Activated naive CD4-positive, alpha-beta T cell treated with anti-CD3 and anti-CD28 coated beads, Interleukin-2, amount 50 U/mL, for 16 hours (primary cell): ENCODE data around the gene MYO7B.
"Not testable (repeated sequence)": the region's sequence is repeated elsewhere in the genome, so short reads cannot be mapped to it uniquely, and the experiment has no call there.

ENCODE experiments used
- DNase-seq: peaks from one replicate; pipeline ENCODE4 v3.0.0-alpha.2; 2020

The MYO7B gene

DNA sequence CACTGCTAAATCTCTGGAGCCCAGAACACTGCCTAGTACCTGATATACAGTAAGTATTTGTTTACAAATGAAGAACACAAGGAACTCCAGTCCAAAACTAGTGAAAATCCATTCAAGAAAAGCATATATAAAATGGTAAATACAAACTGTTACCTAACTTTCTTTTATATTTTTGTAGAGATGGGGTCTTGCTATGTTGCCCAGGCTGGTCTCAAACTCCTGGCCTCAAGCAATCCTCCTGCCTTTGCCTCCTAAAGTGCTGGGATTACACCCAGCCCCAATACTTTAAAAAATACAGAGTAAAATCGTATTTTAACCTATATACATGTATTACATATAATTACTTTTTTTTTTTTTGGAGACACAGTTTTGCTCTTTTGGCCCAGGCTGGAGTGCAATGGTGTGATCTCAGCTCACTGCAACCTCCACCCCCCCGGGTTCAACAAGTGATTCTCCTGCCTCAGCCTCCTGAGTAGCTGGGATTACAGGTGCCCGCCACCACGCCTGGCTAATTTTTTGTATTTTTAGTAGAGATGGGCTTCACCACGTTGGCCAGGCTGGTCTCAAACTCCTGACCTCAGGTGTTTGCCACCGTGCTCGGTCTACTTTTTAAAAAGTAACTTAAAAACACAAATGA lies 11.2 kb upstream of the MYO7B start:
- not testable (repeated sequence) for DNase-seq

DNA sequence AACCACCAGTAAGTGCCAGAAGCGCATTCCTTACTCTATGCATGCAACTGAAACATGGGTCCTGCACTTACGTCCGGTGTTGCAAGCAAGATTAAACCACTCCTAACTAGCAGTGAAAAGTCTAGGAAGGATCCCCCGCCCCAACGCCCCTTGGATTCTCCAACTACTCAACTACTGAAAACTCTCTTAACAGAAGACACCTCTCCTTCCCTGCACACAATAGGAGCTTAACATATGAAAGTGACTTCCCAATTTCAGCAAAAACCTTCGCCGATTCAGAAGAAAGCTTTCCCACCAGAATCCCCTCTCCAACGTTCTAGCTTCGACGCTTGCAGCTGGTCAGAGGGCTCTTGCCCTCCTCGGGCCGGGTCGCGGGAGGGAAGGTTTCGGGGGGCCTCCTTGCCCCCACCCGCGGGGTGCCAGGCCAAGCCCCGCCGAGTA lies 9.8 kb upstream of the MYO7B start:
- no peak for DNase-seq

DNA sequence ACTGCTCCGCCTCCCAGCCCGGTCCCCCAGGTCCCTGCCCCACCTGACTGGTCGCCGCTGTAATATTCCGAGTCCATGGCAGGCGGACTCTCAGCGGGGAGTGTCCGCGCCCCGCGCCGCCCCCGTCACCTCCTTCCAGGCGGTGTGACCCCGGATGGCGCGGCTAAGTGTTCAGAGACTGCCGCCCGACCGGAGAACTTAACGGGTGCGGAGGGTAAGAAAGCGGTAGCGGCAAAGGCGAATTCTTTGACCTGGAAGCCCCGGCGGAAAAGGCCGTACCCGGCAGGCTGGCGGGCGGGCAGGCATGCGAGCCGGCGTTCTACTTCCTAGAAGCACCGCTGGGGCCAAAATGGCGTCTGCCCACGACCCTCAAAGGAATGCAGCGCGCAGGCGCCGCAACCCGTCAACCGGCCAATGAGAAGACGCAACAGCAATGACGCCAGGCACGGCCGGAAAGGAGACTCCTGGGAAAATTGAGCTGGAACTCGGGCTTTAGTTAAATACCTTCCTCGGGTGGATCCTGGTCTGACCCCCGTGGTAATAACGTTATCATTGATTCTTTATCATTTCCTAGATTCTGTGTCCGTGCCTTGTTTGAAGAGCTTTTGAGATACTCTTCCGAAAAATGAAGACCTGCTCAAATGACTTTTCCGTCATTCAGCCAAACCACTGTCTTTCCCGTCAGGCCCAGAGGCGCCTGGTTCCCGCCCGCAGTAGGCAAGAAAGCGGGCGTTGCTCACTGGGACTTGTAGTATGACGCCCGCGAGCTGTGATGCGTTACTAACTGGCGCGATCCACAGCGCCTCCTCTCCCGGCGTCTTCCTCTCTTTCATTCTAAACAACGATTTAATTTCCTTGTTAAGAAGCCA lies 9.1 kb upstream of the MYO7B start, which contains the start of gene IWS1:
Gene IWS1 (minus strand): TSS at position 358 of the 869 bp plus-strand sequence. CDS start 281 bp downstream, at position 77.
- DNase-seq = peak; percentile 92

DNA sequence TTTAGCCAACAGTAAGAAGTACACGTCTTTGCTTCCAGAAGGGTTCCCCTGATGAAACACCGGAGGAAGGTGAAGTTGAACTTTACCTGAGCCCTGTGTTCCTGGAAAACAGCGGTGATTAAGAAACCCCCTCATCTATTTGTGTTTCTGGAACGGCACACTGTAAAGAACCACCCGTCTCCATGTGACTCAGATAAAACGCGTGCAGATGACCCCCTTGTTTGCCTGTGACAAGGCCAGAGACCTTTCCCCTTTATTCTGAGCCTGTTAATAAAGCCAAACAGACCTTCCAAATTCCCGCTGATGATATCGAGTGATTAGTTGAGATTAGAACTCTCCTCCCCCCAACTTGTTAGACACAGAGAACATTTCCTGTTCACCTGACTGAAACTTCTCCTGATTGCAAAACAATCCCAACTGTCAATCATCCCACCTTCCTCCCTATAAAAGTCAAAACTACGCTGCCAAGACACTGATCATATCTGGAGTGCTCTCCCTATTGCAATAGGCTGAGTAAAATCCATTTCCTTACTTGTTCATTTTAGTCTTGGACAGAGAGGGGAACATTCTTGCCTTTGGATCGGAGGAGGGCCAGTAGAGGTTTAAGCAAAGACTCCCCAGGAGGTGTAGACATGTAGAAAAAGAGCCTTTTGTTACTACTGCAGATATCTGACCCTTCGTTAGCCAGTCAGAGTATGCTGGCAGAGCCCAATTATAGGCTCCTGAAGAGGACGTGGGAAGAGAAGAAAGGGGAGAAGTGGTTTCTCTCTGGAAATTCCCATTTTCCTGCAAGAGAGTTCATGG lies 8.3 kb upstream of the MYO7B start:
- DNase-seq = no peak

DNA sequence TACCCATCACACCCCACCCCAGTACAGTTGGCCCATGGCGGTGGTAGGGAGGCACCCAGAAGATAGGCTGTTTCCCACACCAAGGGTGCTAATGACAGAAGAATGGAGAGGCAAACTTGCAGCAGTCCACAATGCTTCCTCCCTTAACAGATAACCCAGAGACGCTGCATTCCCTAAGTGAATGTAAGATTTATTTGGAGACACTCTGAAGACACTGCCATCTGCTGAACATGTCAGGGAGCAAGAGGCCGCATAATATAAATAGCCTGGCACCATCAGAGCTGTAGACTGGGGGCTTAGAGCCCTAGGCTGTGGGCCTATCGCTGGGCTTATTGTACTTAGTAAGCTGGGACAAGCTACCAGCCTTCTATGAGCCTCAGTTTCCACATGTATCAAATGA lies 7.0 kb upstream of the MYO7B start:
- no peak for DNase-seq

DNA sequence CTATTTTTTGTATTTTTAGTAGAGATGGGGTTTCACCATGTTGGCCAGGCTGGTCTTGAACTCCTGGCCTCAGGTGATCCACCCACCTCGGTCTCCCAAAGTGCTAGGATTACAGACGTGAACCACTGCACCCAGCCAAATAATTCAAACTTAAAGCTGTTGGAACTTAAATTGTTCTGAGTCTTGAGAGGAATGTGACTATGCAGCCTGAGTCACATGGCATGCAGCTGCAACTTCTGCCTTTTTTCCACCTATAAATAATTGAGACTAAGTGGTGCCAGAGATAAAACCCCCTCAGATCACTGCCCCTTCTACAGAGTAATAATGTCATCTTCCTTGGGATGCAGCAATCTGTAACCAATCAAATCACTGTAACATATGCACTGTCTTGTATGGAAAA lies 6.1 kb upstream of the MYO7B start:
- not testable (repeated sequence) for DNase-seq

DNA sequence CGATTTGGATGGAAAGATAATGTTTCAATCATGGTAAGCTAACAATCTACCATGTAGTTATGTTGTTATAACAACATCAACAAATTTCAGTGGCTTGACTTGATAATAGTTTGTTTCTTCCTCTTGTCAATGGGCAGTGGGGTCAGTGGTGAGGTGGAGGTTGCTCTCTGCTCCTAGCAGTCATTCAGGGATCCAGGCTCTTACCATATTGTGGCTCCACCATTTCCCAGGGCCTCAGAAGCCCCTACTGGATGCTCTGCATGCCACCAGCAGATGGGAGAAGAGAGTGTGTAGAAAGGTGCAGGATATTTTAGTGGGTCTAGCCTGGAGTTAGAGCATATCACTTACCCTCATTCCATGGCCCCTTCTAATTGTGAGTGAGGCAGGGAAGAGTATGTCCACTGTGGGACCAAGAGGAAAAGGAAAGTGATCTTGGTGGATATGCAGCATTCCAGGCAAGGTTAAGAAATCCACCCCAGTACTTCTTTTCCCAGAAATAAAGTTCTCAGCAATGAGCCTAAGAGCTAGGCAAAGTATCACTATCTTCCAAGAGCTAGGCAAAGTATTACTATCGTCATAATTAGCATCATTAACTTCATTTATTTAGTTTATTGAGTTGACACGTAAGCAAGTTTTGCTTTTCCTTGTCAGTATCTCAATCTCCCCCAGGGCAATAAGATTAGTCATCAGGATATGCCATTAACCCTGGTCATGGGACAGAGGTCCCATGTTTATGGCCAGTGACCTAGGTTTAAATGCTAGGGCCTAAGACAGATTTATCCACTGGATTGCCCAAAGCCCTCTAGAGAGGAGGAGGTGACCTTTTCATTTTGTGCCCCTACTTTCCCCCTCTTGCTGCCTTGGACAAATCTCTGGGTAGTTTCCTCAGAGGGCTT lies 5.0 kb upstream of the MYO7B start:
- no peak for DNase-seq

DNA sequence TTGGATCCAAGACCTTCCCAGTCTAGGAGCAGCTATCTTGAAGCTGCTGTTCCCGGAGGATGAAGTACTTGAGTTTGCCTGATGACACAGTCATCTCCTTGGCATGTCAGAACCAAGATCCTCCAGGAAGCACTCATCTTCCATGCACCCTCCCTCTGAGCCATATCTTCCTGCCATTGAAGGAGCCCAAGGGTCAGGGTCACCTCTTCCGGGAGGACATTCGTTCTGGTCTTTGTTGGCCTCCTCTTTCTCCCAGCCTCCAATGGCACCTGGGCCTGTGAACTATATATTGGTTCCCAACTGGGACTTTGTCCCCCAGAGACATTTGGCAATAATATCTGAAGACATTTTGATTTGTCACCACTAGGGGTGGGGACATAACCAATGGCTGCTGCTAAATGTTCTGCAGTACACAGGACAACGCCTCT lies 4.2 kb upstream of the MYO7B start:
- DNase-seq = no peak

DNA sequence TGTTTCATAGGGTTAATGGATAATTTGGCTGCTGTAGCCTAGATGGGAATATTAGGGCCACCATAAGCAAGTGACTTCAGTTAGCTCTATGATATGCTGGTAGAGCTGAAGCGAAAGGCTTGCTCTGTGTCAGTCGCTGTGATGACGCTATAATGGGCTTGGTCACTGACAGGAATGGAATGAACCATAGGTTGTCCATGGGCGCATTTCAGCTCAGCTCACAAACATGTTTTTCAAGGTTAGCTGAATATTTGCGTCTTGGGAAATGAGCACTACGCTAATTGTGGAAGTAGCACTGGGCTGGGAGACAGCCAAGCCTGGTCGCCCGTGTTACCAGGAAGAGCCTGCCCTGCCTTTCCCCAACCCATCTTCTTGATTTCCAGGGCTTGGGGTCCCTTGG lies 3.2 kb upstream of the MYO7B start:
- DNase-seq = no peak

DNA sequence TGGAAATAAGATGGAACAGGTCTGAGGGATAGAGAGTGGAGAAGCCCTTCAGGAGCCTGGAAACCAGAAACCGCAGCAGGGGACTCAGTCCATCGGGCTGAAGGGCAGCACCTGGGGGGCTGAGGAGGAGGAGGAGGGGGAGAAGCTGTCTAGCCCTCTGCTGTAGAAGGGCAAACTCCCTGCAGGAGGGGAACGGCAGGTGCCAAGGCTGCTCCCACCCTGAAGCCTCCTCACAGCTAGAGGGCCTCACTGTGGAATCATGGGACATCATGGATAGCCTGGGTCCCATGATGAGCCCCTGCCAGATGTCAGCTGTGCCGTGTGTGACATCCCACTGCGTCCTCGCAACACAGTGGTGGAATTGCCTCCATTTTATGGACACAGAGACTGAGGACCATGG lies 435 bp downstream of the MYO7B start:
- DNase-seq = no peak

DNA sequence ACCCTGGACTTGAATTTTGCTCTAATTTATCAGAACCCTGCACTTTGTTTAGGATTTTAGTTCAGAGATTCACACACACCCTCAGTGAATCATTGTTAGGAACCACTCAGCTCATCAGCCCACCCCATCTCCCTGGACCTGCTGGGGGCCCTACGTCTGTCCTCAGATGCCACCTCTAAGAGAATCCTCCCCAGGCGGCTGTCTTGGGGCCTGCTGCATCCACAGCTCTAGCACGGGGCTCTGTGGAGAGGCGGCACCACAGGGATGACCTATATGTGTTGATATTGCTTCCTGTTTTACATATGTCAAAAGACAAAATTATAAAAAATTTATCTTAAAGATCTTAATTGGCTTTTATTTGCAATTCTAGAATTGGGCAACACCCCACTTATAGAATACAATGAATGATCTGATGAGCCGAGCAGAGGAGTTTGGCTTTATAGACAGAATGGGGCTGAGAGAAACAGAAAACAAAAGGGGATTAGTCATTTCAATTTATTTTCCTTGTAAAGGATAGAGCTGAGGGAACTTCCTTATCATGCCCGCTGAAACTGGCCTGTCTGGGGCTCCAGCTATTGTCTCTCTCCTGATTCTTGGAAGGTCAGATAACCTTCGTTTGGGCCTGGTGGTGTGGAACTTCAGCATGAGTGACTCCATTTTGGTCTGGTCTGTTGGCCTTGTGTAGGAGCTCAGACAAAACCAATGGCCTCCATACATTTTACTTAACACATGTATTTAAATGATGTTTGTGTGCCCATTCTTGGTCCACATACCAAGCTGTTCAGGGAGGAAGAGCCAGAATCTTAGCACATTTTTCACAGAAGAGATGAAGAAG lies 1.4 kb downstream of the MYO7B start:
- no peak for DNase-seq

DNA sequence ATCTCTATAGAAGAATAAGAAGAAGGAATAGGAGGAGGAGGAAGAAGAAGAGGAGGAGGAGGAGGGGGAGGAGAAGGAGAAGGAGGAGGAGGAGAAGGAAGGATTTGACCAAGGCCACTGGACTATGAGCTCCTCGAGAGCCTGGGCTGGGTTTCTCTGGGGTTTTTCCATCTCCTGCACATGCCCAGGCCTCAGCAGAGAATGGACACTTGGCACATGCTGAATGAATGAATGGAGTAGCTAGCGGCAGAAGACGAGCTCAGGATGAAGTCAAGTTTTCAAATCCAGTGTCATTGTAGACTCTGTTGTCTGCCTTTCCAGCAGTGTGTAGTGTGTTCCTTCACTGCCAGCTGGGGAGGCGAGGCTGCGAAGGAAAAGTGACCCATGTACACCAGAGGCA lies 2.2 kb downstream of the MYO7B start:
- DNase-seq = no peak

DNA sequence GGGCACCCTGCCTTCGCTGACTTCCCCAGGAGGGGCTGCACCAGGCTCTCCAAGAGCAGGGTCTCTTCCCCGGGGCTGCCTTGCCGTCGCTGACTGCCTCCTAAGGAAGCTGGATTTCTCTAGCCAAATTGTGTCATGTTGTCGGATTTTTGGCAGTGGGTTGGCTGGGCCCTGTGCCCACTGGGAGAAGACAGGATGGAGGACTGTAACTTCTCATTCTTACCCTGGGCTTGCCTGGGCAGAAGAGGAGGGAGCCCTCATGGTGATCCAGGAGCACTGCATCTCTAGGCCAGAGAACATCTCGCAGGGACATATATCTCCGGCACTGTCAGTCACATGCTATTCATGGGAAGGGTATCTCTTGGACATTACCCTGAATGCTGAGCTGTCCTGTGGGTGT lies 6.3 kb downstream of the MYO7B start:
- DNase-seq = no peak

DNA sequence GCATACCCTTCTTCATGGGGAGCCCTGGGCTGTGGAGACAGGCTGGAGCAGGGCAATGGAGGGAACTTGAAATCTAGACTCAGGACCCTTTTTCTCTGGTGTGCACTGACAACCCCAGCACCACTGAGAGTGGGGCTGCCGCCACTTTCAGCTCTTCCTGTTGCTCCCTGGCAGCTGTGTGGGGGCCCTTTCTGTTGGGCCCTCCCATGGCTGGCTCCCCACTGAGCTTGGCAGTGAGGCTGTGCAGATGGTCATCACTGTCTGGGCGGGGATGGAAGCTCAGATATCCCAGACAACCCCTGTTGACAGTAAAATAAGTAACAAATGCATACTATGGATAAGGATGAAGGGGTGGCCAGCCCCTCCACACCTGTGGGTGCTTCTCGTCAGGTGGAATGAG lies 6.7 kb downstream of the MYO7B start:
- no peak for DNase-seq

DNA sequence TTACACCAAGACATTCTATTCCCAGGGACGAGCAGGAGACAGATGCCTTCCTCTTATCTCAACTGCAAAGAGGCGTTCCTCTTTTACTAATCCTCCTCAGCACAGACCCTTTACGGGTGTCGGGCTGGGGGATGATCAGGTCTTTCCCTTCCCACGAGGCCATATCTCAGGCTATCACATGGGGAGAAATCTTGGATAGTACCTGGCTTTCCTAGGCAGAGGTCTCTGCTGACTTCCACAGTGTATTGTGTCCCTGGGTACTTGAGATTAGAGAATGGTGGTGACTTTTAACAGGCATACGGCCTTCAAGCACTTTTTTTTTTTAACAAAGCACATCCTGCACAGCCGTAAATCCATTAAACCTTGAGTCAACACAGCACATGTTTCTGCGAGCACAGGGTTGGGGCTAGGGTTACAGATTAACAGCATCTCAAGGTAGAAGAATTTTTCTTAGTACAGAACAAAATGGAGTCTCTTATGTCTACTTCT lies 7.6 kb downstream of the MYO7B start:
- not testable (repeated sequence) for DNase-seq

DNA sequence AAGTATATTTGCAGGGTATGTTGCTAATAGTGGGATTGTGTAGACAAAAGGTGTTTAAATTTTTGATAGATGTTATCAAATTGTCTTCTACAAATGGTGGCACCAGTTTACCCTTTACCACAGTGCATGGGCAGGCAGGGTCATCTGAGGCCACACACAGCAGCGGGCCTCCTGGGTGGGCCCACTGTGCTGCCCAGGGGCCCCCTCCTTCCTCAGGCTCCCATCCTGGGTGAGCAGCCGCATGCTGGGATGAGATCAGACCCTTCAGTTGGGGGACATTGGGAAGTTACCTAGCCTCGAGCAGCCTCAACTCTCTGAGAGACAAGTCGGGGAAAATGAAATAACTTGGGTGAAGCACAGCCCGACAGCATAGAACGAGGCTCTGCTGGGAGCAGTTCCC lies 9.7 kb downstream of the MYO7B start:
- no peak for DNase-seq

DNA sequence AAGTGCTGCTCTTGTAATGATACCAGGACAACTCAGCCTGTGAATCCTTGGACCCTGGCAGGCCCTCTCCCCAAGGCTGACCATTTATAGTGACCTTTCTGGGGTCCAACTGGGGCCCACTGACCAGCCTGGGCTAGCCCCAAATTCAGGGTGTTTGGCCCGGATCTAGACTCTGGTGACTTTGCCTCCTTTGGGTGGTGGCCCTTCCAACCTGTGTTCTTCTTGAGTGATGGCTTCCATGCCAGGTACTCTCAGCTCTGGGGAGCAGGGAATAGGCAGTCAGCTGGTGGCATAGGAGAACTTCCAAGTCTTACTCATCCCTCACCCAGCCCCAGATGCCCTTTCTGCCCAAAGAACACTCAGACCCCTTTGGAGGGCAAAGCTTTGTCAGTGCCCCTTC lies 10.3 kb downstream of the MYO7B start:
- DNase-seq = no peak

DNA sequence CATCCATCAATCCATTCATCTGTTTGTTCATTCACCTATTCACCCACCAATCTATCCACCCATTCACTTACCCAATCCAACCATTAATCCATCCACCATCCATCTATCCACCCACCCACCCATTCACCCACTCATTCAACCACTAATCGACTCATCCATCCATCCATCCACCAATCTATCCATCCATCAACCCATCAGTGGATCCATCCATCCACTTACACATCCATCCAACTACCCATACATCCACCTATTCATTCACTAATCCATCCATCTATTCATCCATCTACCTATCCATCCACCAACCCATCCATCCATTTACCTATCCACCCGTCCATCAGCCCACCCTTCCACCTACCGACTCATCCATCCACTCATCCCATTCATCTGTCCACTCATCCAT lies 11.3 kb downstream of the MYO7B start:
- DNase-seq = no peak

DNA sequence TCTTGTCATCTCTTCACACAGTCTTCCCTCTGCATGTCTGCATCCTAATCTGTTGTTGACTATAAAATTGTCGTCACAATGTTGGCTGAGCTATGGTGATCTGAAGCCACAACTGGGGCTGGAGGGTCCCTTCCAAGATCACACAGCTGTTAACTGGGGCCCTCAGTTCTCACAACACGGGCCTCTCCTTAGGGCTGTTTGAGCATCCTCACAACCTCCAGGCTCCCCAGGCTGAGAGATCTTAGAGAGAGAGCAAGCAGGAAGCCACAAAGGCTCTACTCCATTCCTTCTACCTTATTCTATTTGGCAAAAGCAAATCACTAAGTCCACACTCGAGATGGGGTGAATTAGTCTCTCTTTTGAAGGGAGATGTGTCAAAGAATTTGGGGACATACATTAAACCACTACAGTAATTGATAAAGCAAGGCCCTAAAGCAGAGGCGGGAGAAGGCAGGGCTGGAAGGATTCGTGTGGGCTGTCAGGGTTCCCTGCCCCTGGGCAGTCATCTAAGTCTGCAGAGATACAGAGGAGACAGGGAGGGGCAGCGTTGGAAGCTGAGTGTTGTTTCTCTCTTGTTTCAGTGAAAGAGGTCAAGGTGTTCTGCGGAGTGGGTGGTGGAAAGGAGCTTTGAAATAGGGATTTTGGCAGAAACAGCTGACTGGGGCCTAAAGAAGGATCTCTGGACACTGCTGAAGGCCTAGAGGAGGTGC lies 15.9 kb downstream of the MYO7B start:
- no peak for DNase-seq

DNA sequence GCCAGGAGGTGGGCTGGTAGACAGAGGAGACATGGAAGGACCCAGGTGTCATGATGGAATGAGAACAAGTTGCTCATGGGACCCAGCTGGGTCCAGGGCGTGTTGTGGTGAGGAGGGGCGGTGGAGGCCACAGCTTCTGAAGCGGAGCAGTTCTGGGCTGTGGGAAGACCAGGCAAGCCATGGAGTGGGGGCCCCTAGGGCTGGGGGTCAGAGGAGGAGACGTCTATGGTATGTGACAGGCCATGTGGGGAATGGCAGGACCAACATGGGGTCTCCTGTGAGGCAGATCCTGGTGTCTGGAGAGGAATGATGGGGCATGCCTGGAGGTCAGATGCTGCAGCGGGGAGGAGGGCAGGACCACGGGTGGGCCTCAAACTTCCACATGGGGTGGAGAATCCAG lies 16.9 kb downstream of the MYO7B start:
- DNase-seq = no peak

DNA sequence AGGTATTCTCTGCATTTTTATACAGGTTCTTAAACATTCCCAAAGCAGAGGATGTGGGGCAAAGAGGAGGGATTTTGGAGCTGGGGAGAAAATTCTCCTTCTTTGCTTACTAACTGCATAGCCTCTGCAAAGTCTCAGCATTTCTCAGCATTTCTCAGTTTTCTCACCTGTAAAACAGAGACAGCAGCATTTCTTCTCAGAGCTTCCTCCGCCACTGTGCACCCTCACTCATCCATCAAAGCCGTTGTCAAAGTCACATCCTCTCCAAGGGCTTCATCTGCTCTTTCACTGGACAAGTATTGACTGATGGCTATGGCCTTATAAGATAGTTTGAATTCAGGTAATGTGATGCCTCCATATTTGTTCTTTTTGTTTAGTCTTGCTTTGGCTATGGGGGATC lies 17.4 kb downstream of the MYO7B start:
- no peak for DNase-seq
